ENCODE data around the gene SPTLC2.

SPTLC2 gene

GRCh38 chr14:77473921-77474320, 142.5 kb downstream of the SPTLC2 start:
- Histone ChIP-seq H3K79me2 (ENCODE audit: insufficient read depth, low read length) (no peaks in the 10 kb centered on the region), H3K4me2 (ENCODE audit: low read depth, low read length, poor library complexity, severe bottlenecking) (no peak overlapping the region)

GRCh38 chr14:77470224-77470870, 146.1 kb downstream of the SPTLC2 start:
- no peak overlapping the region for H3K4me2 ChIP-seq (ENCODE audit: low read depth, low read length, poor library complexity, severe bottlenecking)
- no peaks in the 10 kb centered on the region for H3K27me3 ChIP-seq (ENCODE audit: insufficient read depth, low read length, poor library complexity, severe bottlenecking)
- no peaks in the 10 kb centered on the region for H3K4me1 ChIP-seq (ENCODE audit: insufficient read depth, low read length, poor library complexity, severe bottlenecking)
- H4K20me1 ChIP-seq (ENCODE audit: insufficient read depth, low read length, poor library complexity, severe bottlenecking): no peaks in the 10 kb centered on the region
- no peaks in the 10 kb centered on the region for H3F3A ChIP-seq (ENCODE audit: low read depth)
- no peak overlapping the region for H2AFZ ChIP-seq (ENCODE audit: low read length)
- no peaks in the 10 kb centered on the region for H3K9me3 ChIP-seq (ENCODE audit: insufficient read depth, low read depth, low read length)
- TF ChIP-seq EZH2phosphoT487 (IDR thresholded peaks at IDR 0.05; ENCODE audit: borderline replicate concordance) (no peak), CTCF (conservative IDR thresholded peaks at IDR 0.05; ENCODE audit: low read length) (no peak)
- H3K4me3 ChIP-seq (ENCODE audit: low read length, poor library complexity, severe bottlenecking): no peak overlapping the region
- H3K9ac ChIP-seq (ENCODE audit: low read depth, low read length, poor library complexity, severe bottlenecking): no peak overlapping the region
- H3K9me2 ChIP-seq (replicated peaks; ENCODE audit: low read depth, low read length): no peaks in the 10 kb centered on the region
- peaks cover 37% of the 10 kb centered on the region for H3K36me3 ChIP-seq (ENCODE audit: insufficient read depth, low read length)
- H3K79me2 ChIP-seq (ENCODE audit: insufficient read depth, low read length): no peaks in the 10 kb centered on the region

More at GRCh38 chr14:77473921-77474320, 142.5 kb downstream of the SPTLC2 start:
- H3K9me3 ChIP-seq (ENCODE audit: insufficient read depth, low read depth, low read length): no peaks in the 10 kb centered on the region
- peaks cover 8% of the 10 kb centered on the region; the same call in 1 of the 2 replicates for H3K36me3 ChIP-seq (ENCODE audit: insufficient read depth, low read length)
- no peak overlapping the region for H3K4me3 ChIP-seq (ENCODE audit: low read length, poor library complexity, severe bottlenecking)
- H3K9ac ChIP-seq (ENCODE audit: low read depth, low read length, poor library complexity, severe bottlenecking): no peak overlapping the region
- H4K20me1 ChIP-seq (ENCODE audit: insufficient read depth, low read length, poor library complexity, severe bottlenecking): no peaks in the 10 kb centered on the region
- TF ChIP-seq EZH2phosphoT487 (IDR thresholded peaks at IDR 0.05; ENCODE audit: borderline replicate concordance): no peak
- no peaks in the 10 kb centered on the region for H3K4me1 ChIP-seq (ENCODE audit: insufficient read depth, low read length, poor library complexity, severe bottlenecking)
- no peaks in the 10 kb centered on the region for H3K9me2 ChIP-seq (replicated peaks; ENCODE audit: low read depth, low read length)
- H2AFZ ChIP-seq (ENCODE audit: low read length): no peak overlapping the region
- no peaks in the 10 kb centered on the region for H3K27me3 ChIP-seq (ENCODE audit: insufficient read depth, low read length, poor library complexity, severe bottlenecking)
- H3F3A ChIP-seq (ENCODE audit: low read depth): no peaks in the 10 kb centered on the region

DNA sequence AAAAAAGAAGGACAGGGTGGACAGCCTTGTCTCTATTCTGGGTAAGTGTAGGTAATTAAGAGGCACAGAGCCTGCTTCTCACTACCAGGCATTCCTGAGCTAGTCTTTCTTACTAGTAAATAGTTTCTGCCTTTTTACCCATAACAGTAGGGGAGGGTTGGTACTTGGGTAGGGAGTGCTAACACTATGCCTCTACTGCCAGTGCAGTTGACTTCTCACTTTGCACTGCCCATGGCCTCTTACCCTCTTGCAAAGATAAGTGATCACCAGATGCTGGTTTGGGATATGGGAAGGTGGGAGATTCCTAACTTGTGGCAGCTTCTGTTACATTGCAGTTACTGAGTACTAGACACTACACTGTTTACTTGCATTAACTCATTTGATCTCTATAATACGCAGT, 146.9 kb downstream of the SPTLC2 start:
- Histone ChIP-seq H3K9me3 (ENCODE audit: insufficient read depth, low read depth, low read length) (no peaks in the 10 kb centered on the region), H3K4me3 (ENCODE audit: low read length, poor library complexity, severe bottlenecking) (no peak overlapping the region), H3K27me3 (ENCODE audit: insufficient read depth, low read length, poor library complexity, severe bottlenecking) (no peaks in the 10 kb centered on the region), H3K9ac (ENCODE audit: low read depth, low read length, poor library complexity, severe bottlenecking) (no peak overlapping the region), H3K36me3 (ENCODE audit: insufficient read depth, low read length) (peaks cover 45% of the 10 kb centered on the region), H3K4me1 (ENCODE audit: insufficient read depth, low read length, poor library complexity, severe bottlenecking) (no peaks in the 10 kb centered on the region), H3F3A (ENCODE audit: low read depth) (no peaks in the 10 kb centered on the region), H3K4me2 (ENCODE audit: low read depth, low read length, poor library complexity, severe bottlenecking) (no peak overlapping the region), H2AFZ (ENCODE audit: low read length) (no peak overlapping the region), H3K9me2 (replicated peaks; ENCODE audit: low read depth, low read length) (no peaks in the 10 kb centered on the region), H3K79me2 (ENCODE audit: insufficient read depth, low read length) (no peaks in the 10 kb centered on the region), H4K20me1 (ENCODE audit: insufficient read depth, low read length, poor library complexity, severe bottlenecking) (no peaks in the 10 kb centered on the region)
- TF ChIP-seq EZH2phosphoT487 (IDR thresholded peaks at IDR 0.05; ENCODE audit: borderline replicate concordance): no peak
- no peak for TF ChIP-seq CTCF (conservative IDR thresholded peaks at IDR 0.05; ENCODE audit: low read length)

- Histone ChIP-seq H3K9me3 (ENCODE audit: insufficient read depth, low read depth, low read length) (no peaks in the 10 kb centered on the region), H2AFZ (ENCODE audit: low read length) (no peak overlapping the region), H3K27me3 (ENCODE audit: insufficient read depth, low read length, poor library complexity, severe bottlenecking) (no peaks in the 10 kb centered on the region), H3K9ac (ENCODE audit: low read depth, low read length, poor library complexity, severe bottlenecking) (no peak overlapping the region), H3F3A (ENCODE audit: low read depth) (no peaks in the 10 kb centered on the region), H3K4me1 (ENCODE audit: insufficient read depth, low read length, poor library complexity, severe bottlenecking) (no peaks in the 10 kb centered on the region), H3K4me2 (ENCODE audit: low read depth, low read length, poor library complexity, severe bottlenecking) (no peak overlapping the region), H3K79me2 (ENCODE audit: insufficient read depth, low read length) (no peaks in the 10 kb centered on the region), H3K9me2 (replicated peaks; ENCODE audit: low read depth, low read length) (no peaks in the 10 kb centered on the region), H3K36me3 (ENCODE audit: insufficient read depth, low read length) (peaks cover 50% of the 10 kb centered on the region), H4K20me1 (ENCODE audit: insufficient read depth, low read length, poor library complexity, severe bottlenecking) (no peaks in the 10 kb centered on the region), H3K4me3 (ENCODE audit: low read length, poor library complexity, severe bottlenecking) (no peak overlapping the region)
- TF ChIP-seq CTCF (conservative IDR thresholded peaks at IDR 0.05; ENCODE audit: low read length): no peak
- TF ChIP-seq EZH2phosphoT487 (IDR thresholded peaks at IDR 0.05; ENCODE audit: borderline replicate concordance): no peak
These were observed 147.4 kb downstream of the SPTLC2 start for GRCh38 chr14:77469067-77469505.
